HepG2 (cell line): ENCODE measurements around the gene MTHFD1L. TPM values are rescaled to one million over a fixed set of nuclear protein-coding genes. Genes with fewer than 3 reads are reported as not detected.

Experiments used
- CAMTA2 ChIP-seq: sonication (generic); formaldehyde crosslinking; IDR thresholded peaks from 2 replicates; pipeline ENCODE4 v1.4.0; 2020; ENCODE audit warnings: mild to moderate bottlenecking, missing genetic modification reagents, borderline replicate concordance
- DMTF1 ChIP-seq: sonication (generic); formaldehyde crosslinking; IDR thresholded peaks from 2 replicates; pipeline ENCODE4 v1.4.0; 2020; ENCODE audit warnings: mild to moderate bottlenecking, missing genetic modification reagents
- HNRNPLL ChIP-seq: fragments of 200-400 bp; formaldehyde crosslinking; IDR thresholded peaks from 2 replicates; pipeline ENCODE4 v1.6.1; 2017; ENCODE audit warnings: mild to moderate bottlenecking, low read depth, low read length; ENCODE audit not compliant: poor library complexity, severe bottlenecking
- MZF1 ChIP-seq: sonication (generic); formaldehyde crosslinking; IDR thresholded peaks from 2 replicates; pipeline ENCODE4 v1.8.1; 2023; ENCODE audit warnings: mild to moderate bottlenecking, missing genetic modification reagents, borderline replicate concordance
- NFKB2 ChIP-seq: sonication (generic); formaldehyde crosslinking; IDR thresholded peaks from 2 replicates; pipeline ENCODE4 v1.4.0; 2020; ENCODE audit warnings: missing genetic modification reagents, borderline replicate concordance
- NR2F1 ChIP-seq, 2 experiments: fragments of 450-650 bp in 1 of 2; formaldehyde crosslinking in 1 of 2; IDR thresholded peaks; 2 replicates each; pipeline versions ENCODE4 v1.5.0 to v1.6.1; 2016 to 2020; ENCODE audit warnings: mild to moderate bottlenecking in 1 of 2, missing compliant biosample characterization in 1 of 2, missing genetic modification reagents in 1 of 2, moderate library complexity in 1 of 2
- SETDB1 ChIP-seq: sonication (generic); formaldehyde crosslinking; IDR thresholded peaks from 2 replicates; pipeline ENCODE4 v1.5.1; 2020; ENCODE audit warnings: missing genetic modification reagents, mild to moderate bottlenecking, borderline replicate concordance
- ZC3H4 ChIP-seq: sonication (generic); formaldehyde crosslinking; IDR thresholded peaks from 2 replicates; pipeline ENCODE4 v1.4.0; 2020; ENCODE audit warnings: missing genetic modification reagents, borderline replicate concordance
- ZNF20 ChIP-seq: sonication (generic); formaldehyde crosslinking; IDR thresholded peaks from 2 replicates; pipeline ENCODE4 v1.4.0; 2020; ENCODE audit warnings: mild to moderate bottlenecking, moderate library complexity, missing genetic modification reagents
- ZNF256 ChIP-seq: sonication (generic); formaldehyde crosslinking; conservative IDR thresholded peaks from 2 replicates; pipeline ENCODE4 v1.4.0; 2020; ENCODE audit warnings: missing genetic modification reagents
- polyA plus RNA-seq, 8 experiments: library from polyadenylated mRNA; depleted of rRNA in 3 of 8; stranded (reverse) in 7 of 8; unstranded in 1 of 8; fragments of >200 nt; fragmentation: Illumina TruSeq in 4 of 8; extraction: Trizol in 4 of 8; gene quantifications; 2 replicates each; pipeline versions ENCODE4 v1.2.1 to v1.2.3, GENCODE V29; 2011 to 2016; ENCODE audit warnings: low read depth in 4 of 8, missing spikeins in 1 of 8, mixed read lengths in 1 of 8; ENCODE audit not compliant: insufficient read depth in 1 of 8
- total RNA-seq, 5 experiments: library from RNA; depleted of rRNA; stranded (reverse); fragments of >200 nt; fragmentation: Illumina TruSeq; extraction: Trizol; gene quantifications; 2 replicates each; pipeline ENCODE4 v1.2.3, GENCODE V29; 2016; ENCODE audit warnings: low read depth in 1 of 5
- TF ChIP-seq, protein P1 (sequence below), 2 experiments: sonication (generic) in 1 of 2; formaldehyde crosslinking in 1 of 2; IDR thresholded peaks; 2 replicates each; pipeline versions ENCODE4 v1.6.1 to v1.9.0; 2014 to 2022; ENCODE audit warnings: antibody characterized with exemption in 1 of 2, borderline replicate concordance in 1 of 2, inconsistent platforms in 1 of 2, low read depth in 1 of 2, missing genetic modification reagents in 1 of 2
- TF ChIP-seq, protein P2 (sequence below): sonication (generic); formaldehyde crosslinking; IDR thresholded peaks from 2 replicates; pipeline ENCODE4 v1.4.0; 2020; ENCODE audit warnings: missing genetic modification reagents; ENCODE audit errors: not compliant biosample characterization

MTHFD1L gene
- total and polyA plus RNA-seq, 2 of the 13 experiments (the other 11 are each of a cell fraction or from before 2014, with no cell fraction given): 24.0 to 39.6 TPM

- TF ChIP-seq ZNF256 (CRISPR knock-in tag): no peak
- no peak for TF ChIP-seq DMTF1 (CRISPR knock-in tag)
- TF ChIP-seq, protein P1, sequence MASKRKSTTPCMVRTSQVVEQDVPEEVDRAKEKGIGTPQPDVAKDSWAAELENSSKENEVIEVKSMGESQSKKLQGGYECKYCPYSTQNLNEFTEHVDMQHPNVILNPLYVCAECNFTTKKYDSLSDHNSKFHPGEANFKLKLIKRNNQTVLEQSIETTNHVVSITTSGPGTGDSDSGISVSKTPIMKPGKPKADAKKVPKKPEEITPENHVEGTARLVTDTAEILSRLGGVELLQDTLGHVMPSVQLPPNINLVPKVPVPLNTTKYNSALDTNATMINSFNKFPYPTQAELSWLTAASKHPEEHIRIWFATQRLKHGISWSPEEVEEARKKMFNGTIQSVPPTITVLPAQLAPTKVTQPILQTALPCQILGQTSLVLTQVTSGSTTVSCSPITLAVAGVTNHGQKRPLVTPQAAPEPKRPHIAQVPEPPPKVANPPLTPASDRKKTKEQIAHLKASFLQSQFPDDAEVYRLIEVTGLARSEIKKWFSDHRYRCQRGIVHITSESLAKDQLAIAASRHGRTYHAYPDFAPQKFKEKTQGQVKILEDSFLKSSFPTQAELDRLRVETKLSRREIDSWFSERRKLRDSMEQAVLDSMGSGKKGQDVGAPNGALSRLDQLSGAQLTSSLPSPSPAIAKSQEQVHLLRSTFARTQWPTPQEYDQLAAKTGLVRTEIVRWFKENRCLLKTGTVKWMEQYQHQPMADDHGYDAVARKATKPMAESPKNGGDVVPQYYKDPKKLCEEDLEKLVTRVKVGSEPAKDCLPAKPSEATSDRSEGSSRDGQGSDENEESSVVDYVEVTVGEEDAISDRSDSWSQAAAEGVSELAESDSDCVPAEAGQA (IDR thresholded peaks at IDR 0.05; ENCODE audit: low read depth): 0 out of 2 replicates have a peak, but pooled peaks have one; percentile 23
- TF ChIP-seq, protein P1 (CRISPR knock-in tag; IDR thresholded peaks at IDR 0.05; ENCODE audit: borderline replicate concordance): no peak
- no peak for TF ChIP-seq NFKB2 (CRISPR knock-in tag)
- TF ChIP-seq CAMTA2 (CRISPR knock-in tag): no peak
- 0 out of 2 replicates have a peak, but pooled peaks have one; percentile 24 for TF ChIP-seq ZC3H4 (CRISPR knock-in tag)
- TF ChIP-seq, protein P2, sequence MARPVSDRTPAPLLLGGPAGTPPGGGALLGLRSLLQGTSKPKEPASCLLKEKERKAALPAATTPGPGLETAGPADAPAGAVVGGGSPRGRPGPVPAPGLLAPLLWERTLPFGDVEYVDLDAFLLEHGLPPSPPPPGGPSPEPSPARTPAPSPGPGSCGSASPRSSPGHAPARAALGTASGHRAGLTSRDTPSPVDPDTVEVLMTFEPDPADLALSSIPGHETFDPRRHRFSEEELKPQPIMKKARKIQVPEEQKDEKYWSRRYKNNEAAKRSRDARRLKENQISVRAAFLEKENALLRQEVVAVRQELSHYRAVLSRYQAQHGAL (CRISPR knock-in tag): no peak
- TF ChIP-seq ZNF20 (CRISPR knock-in tag): no peak
- TF ChIP-seq SETDB1 (CRISPR knock-in tag): no peak
- no peak for TF ChIP-seq MZF1 (CRISPR knock-in tag)
- TF ChIP-seq NR2F1 (CRISPR knock-in tag; IDR thresholded peaks at IDR 0.05): no peak
- TF ChIP-seq HNRNPLL: peak; percentile 62
These were observed at the start of gene MTHFD1L (continued) for GRCh38 chr6:150865406-150866146.
